ENCODE data around the gene CTDSPL. TPM values are rescaled to one million over a fixed set of nuclear protein-coding genes. Genes with fewer than 3 reads are reported as not detected.
"Not testable (repeated sequence)": the region's sequence is repeated elsewhere in the genome, so short reads cannot be mapped to it uniquely, and the experiment has no call there.

The CTDSPL gene
- total and polyA plus RNA-seq, 2 donors from 2014 or later, result 55.9 to 78.3 TPM

GRCh38 chr3:37971467-37971866 lies 109.8 kb downstream of the CTDSPL start:
- H3K4me1 ChIP-seq (ENCODE audit: control insufficient read depth in 2 of 3, insufficient read depth in 2 of 3, low read depth in 1 of 3, low read length in 3 of 3), result peaks cover 0 to 22% (median 12%) of the 10 kb centered on the region in 3 donors
- TF ChIP-seq CTCF (IDR thresholded peaks at IDR 0.05; ENCODE audit: borderline replicate concordance, extremely low read depth, insufficient read depth), result no peak
- FAIRE-seq (no peak), DNase-seq (no peak)
- no peaks in the 10 kb centered on the region for H3K9me3 ChIP-seq (ENCODE audit: control insufficient read depth in 2 of 3, insufficient read depth in 1 of 3, low read length in 3 of 3)
- intact Hi-C loops (cut with DNase I), result no loop called here
- H3K27me3 ChIP-seq (ENCODE audit: control insufficient read depth, insufficient read depth, low read length), result no peaks in the 10 kb centered on the region
- H3K9ac ChIP-seq (ENCODE audit: low read length in 3 of 3), result no peak overlapping the region
- H3K36me3 ChIP-seq (ENCODE audit: control insufficient read depth in 2 of 3, insufficient read depth in 3 of 3, low read length in 3 of 3), result peaks cover 0 to 31% (median 22%) of the 10 kb centered on the region in 3 donors
- H3K27ac ChIP-seq (ENCODE audit: low read depth in 2 of 2, low read length in 2 of 2), result no peak overlapping the region
- H3K4me3 ChIP-seq (ENCODE audit: low read length in 3 of 3), result no peak overlapping the region

GRCh38 chr3:37972056-37972455 lies 110.4 kb downstream of the CTDSPL start:
- Histone ChIP-seq H3K36me3 (ENCODE audit: control insufficient read depth in 2 of 3, insufficient read depth in 3 of 3, low read length in 3 of 3) (peaks cover 0 to 37% (median 22%) of the 10 kb centered on the region in 3 donors), H3K4me1 (ENCODE audit: control insufficient read depth in 2 of 3, insufficient read depth in 2 of 3, low read depth in 1 of 3, low read length in 3 of 3) (peaks cover 0 to 17% (median 9%) of the 10 kb centered on the region in 3 donors)
- FAIRE-seq; H3K27me3 ChIP-seq (ENCODE audit: control insufficient read depth, insufficient read depth, low read length); H3K4me3 ChIP-seq (ENCODE audit: low read length in 3 of 3); H3K27ac ChIP-seq (ENCODE audit: low read depth in 2 of 2, low read length in 2 of 2); H3K9me3 ChIP-seq (ENCODE audit: control insufficient read depth in 2 of 3, insufficient read depth in 1 of 3, low read length in 3 of 3); intact Hi-C loops (cut with DNase I); H3K9ac ChIP-seq (ENCODE audit: low read length in 3 of 3); DNase-seq: not testable (repeated sequence)

- no peak for DNase-seq
- Histone ChIP-seq H3K4me3 (ENCODE audit: low read length in 3 of 3) (no peak overlapping the region), H3K4me1 (ENCODE audit: control insufficient read depth in 2 of 3, insufficient read depth in 2 of 3, low read depth in 1 of 3, low read length in 3 of 3) (peaks cover 0 to 11% (median 0%) of the 10 kb centered on the region in 3 donors), H3K9me3 (ENCODE audit: control insufficient read depth in 2 of 3, insufficient read depth in 1 of 3, low read length in 3 of 3) (no peaks in the 10 kb centered on the region), H3K27ac (ENCODE audit: low read depth in 2 of 2, low read length in 2 of 2) (no peak overlapping the region), H3K27me3 (ENCODE audit: control insufficient read depth, insufficient read depth, low read length) (no peaks in the 10 kb centered on the region), H3K9ac (ENCODE audit: low read length in 3 of 3) (no peak overlapping the region), H3K36me3 (ENCODE audit: control insufficient read depth in 2 of 3, insufficient read depth in 3 of 3, low read length in 3 of 3) (peaks cover 0 to 41% (median 23%) of the 10 kb centered on the region in 3 donors)
- FAIRE-seq, result no peak
- no peak for TF ChIP-seq CTCF (IDR thresholded peaks at IDR 0.05; ENCODE audit: borderline replicate concordance, extremely low read depth, insufficient read depth)
- intact Hi-C loops (cut with DNase I), result no loop called here
These were observed 111.8 kb downstream of the CTDSPL start for GRCh38 chr3:37973246-37974054.

Measured in kidney (tissue), 14 donors.